ENCODE results near the gene INPP5E. TPM values are rescaled to one million over a fixed set of nuclear protein-coding genes. Genes with fewer than 3 reads are reported as not detected.

The INPP5E gene
- total RNA-seq, 1 donor from 2014 or later = 18.7 TPM

DNA sequence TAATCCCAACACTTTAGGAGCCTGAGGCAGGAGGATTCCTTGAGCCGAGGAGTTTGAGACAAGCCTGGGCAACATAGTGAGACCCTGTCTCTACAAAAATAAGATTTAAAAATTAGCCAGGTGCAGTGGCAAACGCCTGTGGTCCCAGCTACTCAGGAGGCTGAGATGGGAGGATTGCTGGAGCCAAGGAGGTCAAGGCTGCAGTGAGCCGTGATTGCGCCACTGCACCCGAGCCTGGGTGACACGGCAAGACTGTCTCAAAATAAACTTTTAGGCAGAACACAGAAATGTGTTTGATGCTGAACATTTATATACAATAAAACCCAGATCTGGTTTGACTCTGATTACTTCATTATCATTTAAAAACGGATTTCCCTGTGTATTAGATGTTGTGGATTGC is 34.2 kb downstream of the INPP5E start:
- no peak for DNase-seq (ENCODE audit: low spot score)

DNA sequence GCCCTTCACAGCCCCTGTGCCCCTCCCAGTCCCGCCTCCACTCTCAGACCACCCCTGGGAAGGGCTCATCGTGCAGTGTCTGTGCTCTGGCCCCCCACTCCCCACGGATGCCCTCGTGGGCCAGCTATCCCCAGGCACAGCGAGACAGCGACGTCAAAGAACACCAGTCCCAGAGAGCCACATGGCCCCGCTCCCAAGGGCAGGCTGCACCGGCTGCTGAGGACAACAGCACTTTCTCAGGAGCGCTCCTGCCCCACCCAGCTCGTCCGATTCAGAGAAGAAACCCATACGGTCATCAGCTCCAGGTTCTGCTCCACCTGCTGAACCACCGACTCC is 34.9 kb downstream of the INPP5E start:
- no peak for DNase-seq (ENCODE audit: low spot score)

DNA sequence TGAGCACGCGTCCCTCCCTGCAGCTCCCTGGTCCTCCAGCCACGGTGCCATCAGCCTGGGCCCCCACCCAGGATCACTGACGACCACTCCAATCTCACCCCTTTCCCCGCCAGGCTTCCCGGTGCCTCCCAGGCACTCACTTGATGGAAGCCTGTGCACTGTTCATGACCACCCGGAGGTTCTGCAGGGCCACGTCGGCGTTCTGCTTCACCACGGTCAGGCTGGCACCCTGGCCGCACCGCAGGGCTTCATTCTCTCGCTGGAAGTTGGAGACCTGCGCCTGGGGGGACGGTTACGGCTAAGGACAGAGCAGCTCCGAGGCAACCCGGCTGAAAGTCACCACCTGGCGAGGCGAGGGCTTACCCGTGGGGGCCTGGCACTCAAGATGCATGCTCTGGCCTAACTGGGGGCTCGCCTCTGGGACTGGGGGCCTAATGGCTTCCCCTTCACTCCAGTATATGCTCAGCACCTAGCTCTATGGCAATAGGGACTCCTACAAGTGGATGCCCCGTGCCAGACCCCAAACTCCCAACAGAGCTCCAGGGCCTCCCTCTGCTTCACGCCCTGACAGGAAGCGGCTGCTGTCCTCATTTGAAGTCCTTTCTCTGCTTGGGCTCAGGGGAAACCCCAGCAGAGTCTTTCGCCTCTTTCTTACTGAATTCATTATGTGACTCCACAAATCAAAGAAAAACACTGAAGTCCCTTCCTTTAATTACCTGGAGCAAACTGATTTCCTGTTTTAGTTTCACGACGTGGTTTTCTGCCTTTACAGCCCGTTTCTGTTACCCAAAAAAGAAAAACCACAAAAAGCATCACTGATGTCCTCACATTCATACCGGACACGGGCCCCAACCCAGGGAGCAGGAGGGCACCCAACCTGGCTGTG is 35.5 kb downstream of the INPP5E start:
- no peak for DNase-seq (ENCODE audit: low spot score)

DNA sequence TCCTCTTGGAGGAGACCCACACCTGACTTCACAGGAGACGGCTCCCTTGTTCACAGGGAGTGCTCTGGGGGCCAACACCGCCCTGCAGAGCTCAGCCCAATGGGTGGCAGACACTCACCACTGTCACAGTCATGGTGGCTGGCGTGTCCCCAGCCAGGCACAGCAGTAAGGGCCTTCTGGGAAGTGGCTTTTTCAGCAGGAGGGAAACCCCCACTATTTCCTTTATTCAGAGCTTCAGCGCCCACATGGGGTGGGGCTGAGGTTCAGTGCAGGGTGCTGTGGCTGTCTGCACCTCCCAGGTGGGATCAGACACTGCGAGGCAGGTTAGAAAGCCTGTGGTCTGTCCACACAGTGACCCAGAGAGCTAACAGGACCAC is 36.1 kb downstream of the INPP5E start:
- no peak for DNase-seq (ENCODE audit: low spot score)

DNA sequence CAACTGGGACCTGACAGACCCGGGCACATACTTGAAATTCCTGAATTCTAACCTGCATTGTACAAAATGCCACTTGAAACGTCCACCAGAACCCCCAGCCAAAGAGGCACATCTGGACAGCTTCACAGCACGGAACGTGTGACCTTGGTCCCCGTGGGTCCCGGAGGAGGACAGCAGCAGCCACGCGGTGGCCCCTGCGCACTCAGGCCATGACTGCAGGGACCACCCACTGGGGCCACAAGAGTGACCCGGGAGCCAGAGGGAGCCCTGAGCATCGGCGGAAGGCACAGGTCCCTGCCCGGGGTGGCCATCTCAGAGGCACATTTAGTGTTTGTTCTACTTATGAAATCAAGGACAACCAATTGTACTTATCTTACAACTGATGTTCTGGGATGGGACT is 37.6 kb downstream of the INPP5E start:
- DNase-seq (ENCODE audit: low spot score) = no peak

DNA sequence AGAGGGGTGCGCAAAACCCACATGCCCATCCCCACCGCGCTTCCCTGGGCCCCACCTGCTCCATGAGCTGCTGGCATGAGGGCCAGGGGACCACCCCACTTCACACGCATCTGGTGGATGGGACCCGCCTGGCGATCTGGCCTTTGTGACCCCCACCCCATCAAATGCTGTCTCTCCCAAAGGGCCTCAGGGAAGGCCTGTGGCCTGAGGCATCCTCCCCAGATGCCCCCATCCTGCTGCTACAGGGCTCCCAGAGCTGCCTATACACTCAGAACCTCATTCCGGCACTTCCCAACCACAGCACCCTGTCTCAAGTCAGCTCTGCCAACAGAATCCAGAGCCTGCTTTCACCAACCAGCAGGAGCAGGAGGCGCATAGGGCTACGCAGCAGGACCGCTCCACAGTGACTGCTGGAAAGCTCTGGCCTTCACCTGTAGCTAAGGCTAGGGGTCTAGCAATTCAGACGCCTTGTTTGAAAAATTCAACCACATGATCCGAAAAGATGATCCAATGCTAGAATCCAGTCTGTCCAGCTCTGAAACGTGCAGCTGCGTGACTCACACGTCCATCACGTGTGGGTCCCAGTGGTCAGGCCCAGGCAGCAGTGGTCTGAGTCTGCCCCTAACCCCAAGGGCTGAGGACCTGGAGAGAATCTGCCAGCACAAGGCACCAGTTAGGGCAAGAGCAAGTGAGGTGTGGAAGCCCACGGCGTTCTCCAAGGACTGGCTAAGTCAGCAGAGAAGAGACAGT is 38.3 kb downstream of the INPP5E start:
- no peak for DNase-seq (ENCODE audit: low spot score)

DNA sequence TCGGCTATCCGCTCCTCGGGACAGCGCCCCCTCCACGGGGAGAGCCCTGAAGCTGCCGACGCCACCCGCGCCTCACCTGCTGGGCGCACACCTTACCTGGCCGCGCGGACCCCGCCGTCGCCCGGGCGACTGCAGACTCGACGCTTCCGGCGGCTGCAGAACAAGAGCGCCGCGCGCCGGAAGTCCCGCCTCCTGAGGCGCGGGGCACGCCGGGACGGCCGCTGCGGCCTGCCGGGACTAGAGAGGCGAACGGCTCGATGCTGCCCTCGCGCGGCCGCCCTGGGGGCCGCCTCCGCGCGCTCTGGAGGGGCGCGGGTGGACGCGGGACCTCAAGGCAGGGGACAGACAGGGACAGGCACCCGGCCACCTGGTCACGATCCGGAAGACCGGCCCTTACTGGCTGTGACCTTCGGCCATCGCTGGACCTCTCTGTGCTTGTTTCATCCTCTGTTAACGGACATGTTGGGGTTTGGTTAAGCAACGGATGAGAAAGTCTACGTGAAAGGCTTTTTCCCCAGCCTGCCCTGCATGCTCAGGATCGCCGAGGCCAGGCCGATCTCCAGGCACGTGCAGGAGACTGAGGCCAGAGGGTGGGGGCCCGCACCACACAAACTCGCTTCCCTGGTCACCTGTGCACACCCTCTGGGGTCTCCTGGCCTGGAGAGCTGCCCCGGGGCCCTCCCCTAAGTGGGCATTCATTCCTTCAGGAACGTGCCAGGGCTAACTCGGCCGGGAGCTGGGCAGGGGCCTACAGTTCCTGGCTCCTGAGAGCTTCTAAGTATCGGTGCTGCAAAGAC is 39.4 kb downstream of the INPP5E start, which contains the start of gene SNAPC4:
SNAPC4 (minus strand) TSS at position 133 of the 797 bp plus-strand sequence. CDS start 1,742 bp downstream, outside the sequence.
- peak; percentile 88 for DNase-seq (ENCODE audit: low spot score)

DNA sequence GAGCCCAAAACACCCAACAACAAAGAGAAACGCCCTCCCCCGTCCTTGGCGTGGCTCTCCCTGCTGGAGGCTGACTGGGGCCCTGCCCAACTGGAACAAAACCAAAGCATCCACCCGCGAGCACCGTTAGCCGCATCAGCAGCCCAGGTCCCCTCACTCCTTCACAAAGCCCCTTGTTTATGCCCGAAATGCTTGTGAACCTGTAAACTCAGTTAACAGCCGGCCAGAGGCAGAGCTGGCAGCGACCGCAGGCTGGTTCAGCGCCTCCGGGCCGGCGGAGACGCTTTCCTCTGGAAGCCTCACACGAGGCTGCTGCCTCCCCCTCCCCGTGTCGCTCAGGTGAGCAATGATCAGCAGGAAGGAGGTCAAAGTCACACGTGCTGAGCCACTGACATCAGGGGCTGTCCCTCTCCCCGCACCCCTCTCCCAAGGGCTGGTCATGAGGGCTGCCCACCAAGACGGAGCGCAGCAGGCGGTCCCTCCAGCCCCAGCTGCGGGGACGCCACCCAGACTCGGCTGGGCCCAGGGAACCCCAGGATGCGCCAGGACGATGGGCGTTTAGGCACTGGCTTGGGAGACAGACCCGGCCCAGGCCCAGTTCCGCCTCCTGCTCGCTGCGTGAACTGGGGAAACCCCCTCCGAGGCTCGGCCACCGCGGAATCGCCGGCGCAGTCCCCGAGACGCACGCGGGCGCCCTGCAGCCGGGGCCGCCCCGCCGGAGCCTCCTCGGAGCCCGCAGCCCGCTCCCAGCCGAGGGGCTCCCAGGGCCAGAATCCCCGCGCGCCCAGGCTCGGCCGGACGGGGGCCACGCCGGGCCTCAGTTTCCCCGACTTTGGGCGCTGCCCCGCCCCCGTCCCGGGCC is 40.2 kb downstream of the INPP5E start:
- no peak for DNase-seq (ENCODE audit: low spot score)

DNA sequence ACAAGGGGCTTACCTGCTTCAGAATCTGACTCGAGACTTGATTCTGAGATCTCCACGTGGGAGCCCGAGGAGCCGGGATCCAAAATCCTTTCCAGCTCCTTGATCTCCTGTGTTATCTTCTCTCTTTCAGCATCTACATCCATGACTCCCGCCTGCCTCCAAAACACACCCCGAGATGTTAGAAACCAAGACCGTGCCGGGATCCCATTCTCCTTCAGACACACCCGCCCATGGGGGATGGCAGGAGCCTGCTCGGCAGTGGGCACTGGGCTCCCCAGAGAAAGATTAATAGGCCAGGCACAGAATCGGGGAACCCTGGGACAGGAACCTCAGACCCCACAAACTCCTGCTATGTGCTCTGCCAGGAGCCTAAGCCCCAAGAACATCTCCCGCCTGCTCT is 41.4 kb downstream of the INPP5E start:
- no peak for DNase-seq (ENCODE audit: low spot score)

DNA sequence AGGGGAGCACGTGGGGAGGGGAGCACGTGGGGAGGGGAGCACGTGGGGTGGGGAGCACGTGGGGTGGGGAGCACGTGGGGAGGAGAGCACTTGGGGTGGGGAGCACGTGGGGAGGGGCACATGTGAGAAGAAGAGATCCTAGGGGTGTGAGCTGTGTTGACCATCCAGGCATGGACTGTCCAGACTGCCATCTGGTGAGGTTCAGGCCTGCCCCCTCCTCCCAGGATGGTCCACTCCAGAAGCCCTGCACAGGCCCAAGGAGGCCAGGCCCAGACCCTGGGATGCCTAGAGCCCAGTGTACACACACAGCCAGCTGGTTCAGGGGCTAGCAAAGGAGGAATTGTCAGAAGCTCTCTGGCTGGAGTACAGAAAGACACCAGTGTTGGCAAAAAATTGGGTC is 42.0 kb downstream of the INPP5E start:
- no peak for DNase-seq (ENCODE audit: low spot score)

DNA sequence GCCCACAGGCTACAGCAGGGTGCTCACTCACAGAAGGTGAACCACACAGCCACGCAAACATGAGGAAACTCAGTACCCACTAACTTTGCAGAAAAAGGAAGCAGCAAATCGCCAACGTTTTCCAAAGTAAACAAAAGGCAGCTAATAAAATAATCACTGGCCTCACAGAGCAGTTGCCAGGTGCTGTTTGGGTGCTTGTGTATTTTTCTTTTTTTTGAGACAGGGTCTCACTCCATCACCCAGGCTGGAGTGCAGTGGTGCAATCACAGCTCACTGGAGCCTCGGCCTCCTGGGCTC is 43.5 kb downstream of the INPP5E start:
- DNase-seq (ENCODE audit: low spot score) = no peak

DNA sequence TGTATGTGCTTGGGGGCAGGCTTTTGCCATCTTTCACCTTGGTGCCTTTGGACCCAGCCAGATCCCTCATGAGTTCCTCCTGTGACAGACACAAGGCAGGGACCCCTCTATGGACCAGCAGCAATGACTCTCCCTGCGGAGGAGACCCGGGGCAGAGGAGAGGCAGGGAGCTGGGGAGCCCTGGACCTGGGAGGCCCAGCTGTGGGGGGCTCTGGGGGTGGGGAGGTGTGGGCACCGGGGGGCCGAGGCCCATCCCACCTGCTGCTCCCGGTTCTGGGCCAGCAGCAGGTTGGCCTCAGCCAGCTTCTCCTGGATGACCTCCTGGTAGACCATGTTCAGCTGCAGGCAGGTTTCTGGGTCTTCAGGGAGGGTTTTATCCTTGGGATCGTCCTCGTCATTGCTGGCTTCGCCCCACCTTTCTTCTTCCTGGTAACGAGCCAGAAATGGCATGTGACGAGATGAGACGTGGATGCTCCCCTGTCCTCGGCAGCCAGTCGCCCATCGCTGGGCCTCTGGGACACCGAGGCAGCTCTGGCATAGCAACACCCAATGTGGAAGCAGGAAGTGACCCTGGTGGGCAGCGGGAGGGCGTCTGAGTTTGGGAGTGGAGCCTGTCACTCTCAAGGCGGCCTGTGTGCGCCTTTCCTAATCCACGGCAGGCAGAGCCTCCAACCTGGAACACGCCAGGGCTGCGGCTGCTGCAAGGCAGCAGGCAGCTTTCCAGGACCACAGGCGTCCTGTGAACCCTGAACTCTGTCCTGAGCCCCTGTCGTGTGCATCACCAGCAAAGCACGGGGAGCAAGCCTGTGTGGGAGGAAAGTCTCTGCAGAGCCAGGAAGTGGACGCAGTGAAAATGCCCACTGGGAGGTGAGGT is 44.1 kb downstream of the INPP5E start:
- no peak for DNase-seq (ENCODE audit: low spot score)

DNA sequence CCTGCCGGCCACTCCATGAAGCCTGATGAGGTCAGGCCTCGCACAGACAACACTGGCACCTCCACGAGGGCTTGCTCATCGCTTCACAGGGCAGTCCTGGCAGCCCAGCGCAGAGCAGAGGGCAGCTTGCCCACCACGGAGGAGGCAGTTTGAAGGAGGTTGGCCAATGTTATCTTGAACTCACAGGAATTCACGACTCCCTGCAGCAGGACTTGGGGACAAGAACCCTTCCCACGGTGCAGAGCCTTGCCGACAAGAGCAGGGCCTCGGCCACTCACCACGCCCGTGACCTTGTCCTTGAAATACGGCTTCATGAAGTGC is 44.7 kb downstream of the INPP5E start:
- no peak for DNase-seq (ENCODE audit: low spot score)

DNA sequence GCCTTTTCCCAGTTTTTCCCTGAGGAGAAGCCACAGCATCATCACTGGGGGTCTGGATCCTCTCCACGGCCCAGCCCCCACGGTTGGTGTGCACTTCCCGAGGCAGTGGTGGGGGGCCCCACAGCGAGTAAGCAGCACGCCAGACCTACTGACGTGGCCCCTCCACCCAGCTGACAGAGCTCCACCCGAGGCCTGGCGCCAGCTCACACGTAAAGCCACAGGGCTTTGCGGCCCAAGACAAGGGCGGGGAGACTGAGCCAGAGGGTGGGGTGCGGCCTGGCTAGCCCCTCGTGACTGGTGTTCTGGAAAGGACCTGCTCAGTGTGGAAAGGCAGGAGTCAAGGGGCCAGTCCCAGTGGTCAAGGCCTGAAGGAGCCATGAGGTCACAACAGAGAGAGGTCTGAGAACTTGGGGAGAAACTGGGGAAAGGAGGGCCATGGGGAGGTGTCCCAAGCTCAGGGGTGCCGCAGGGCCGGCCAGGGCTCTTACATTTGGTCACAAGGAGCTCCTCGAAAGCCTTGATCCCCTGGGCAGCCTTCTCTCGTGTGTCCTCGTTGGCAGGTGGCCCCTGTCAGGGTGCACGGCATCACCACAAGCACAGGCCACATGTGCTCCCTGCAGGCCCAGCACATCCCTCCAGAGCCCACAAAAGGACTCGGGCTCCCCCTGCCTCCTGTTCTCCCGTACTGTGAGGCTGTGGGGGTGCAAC is 45.2 kb downstream of the INPP5E start:
- DNase-seq (ENCODE audit: low spot score) = no peak

DNA sequence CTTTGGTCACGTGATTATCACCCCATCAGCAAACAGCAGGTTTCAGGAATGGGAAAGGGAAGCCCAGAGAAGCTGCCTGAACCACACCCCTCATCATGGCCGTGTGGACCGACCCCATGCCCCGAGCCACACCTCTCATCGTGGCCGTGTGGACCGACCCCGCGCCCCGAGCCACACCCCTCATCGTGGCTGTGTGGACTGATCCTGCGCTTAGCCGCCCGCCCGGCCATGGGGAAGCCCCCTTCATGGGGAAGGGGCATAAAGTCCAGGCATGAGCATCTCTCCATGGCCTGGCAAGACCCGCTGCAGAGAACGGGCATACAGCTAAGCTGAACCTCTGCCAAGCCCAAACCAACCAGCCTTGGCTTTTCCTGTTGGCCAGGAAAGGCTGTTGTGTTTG is 46.1 kb downstream of the INPP5E start:
- DNase-seq (ENCODE audit: low spot score) = no peak

DNA sequence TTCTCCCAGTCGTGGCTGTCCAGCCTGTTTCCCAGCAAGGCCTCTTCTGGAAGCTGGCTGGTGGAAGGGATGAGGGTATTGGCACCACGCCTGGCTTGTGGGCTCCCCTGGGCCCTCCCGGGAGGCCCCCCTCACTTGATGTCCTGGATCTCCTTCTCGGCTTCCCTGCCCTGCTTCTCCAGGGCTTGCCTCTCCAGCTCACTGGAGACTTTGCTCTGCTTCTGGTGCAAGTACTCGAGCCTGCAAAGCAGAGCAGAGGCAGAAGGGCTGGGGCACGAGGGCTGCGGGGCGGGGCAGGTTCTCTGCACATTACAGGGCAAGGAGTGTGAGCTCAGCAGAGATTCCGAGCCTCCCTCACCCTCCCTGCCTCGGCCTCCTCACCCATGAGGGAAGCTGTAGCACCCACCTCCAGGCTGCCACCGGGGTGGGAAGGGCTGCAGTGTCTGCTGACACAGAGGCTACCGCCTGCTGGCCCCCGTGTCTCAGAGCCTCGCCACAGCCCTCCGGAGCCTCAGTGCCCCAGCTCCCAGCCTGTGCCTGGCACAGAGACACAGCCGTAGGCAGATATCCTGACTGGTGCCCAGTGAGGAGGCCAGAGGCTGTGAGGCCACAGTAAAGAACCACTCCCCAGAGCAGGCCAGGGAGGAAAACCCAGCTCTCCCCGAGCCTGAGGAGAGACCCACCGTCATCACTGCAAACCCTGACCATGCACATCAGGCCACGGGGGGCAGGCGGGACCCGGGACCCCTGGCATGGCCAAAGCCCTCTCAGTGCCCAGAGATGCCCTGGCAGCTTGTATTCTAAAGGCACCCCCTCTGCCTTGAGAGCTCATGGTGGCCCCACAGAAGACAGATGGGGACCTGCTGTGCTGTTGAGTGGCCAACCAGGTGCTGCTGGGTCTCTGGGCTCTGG is 46.9 kb downstream of the INPP5E start:
- DNase-seq (ENCODE audit: low spot score) = no peak

DNA sequence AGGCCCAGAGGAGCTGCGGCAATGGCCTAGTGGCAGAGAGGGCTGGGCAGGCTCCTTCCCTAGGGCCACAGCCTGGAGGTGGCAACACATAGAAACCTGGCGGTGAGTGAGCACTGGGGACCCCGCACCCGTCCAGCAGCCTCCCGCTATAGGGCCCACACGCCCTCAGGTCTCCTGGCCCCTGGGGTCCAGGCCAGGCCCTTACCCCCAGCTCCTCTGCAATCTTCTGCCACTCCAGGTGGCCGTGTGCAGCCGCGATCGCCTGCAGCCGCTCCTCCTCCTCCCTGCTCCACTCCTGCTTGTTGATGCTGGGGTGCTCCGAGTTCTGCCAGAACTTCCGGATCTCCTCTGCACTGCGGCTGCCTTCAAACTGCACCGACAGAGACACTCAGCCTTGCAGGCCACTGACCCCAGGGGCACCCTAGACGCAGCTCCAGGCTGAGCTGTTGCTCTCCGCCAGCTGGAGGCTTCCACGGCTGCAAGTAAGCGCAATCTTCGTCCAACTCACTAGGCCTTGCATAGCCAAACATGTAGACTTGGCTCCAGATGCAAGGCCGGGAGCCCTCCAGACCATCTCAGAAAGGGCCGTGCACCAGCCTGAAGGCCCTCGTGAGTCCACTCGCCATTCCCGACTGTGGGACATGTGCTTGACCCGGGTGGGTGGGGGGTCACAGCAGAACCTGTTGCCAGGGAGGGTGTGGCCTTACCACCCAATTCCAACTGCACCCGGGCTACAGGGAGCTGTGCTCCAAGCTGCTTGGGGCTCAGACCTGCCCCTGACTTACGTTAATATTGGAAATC is 47.7 kb downstream of the INPP5E start:
- DNase-seq (ENCODE audit: low spot score) = no peak

DNA sequence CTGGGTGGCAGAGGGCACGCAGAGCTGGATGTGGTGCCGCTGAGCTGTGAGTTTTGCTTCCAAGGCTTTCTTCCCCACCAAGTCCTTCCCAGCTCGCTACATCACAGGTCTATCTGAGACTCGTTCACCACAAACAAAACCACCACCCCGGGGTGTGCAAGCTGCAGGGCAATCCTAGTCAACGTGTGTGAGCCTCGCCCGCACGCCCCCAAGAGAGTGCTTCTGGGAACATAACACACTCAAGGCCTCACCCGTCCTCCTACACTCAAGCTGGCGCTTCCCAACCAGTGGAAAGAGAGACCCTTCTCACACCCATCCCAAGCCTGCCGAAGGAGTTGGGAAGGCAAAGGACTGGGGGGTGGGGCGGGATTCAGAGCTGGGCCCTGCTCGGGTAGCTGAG is 50.2 kb downstream of the INPP5E start:
- no peak for DNase-seq (ENCODE audit: low spot score)
